ENCODE measurements around the gene BPTF. TPM values are rescaled to one million over a fixed set of nuclear protein-coding genes. Genes with fewer than 3 reads are reported as not detected.
"Not testable (repeated sequence)": the region's sequence is repeated elsewhere in the genome, so short reads cannot be mapped to it uniquely, and the experiment has no call there.

The BPTF gene
- total and polyA plus RNA-seq, 2 of the 13 experiments (the other 11 are each of a cell fraction or from before 2014, with no cell fraction given), result 43.5 to 66.1 TPM

DNA sequence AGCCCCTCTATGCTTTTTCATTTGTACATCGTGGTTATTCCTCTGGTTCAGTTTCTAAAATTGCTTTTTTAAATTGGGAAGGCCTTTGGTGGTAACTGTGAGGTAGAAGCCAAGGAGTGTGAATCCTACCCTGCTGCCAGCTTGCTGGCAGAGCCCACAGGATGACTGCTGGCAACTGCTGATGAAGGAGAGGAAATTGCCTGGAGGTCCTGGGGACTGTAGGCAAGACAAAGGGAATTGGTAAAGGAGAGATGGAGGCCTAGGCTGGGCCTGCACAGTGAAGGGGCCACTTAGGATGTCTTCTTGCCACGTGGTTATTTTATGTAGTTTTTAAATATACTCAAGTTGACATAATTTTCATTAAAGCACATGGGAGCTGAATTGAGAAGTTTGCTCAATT, 155.2 kb downstream of the BPTF start:
- Histone ChIP-seq H2AFZ (ENCODE audit: low read length) (no peak overlapping the region), H4K20me1 (ENCODE audit: insufficient read depth, low read length) (no peaks in the 10 kb centered on the region), H3K27me3 (ENCODE audit: control insufficient read depth in 1 of 2, insufficient read depth in 2 of 2, low read length in 2 of 2) (no peaks in the 10 kb centered on the region), H3K9ac (ENCODE audit: insufficient read depth, low read depth, low read length) (no peak overlapping the region), H3K4me3 (replicated peaks in 1 of 3; ENCODE audit: insufficient read depth in 1 of 3, low read depth in 2 of 3, low read length in 3 of 3) (no peak overlapping the region), H3K9me3 (ENCODE audit: low read length) (no peaks in the 10 kb centered on the region), H3K4me2 (ENCODE audit: low read depth, low read length) (no peak overlapping the region), H3K79me2 (ENCODE audit: insufficient read depth, low read length) (no peaks in the 10 kb centered on the region), H3K27ac (ENCODE audit: extremely low read length, insufficient read depth, low read length) (no peak overlapping the region), H3K36me3 (replicated peaks in 1 of 2; ENCODE audit: control insufficient read depth in 1 of 2, insufficient read depth in 2 of 2, low read length in 2 of 2) (peaks cover 5 to 10% of the 10 kb centered on the region in 2 experiments; a peak in 1 of 5 replicates), H3K4me1 (ENCODE audit: insufficient read depth, low read length) (peaks cover 7% of the 10 kb centered on the region; the same call in 1 of the 2 replicates)
- FAIRE-seq (no peak), DNase-seq (ENCODE audit: low spot score) (no peak), ATAC-seq (peak; percentile 57; the same call in 2 of the 3 replicates)
- TF ChIP-seq ZNF232 (CRISPR knock-in tag; IDR thresholded peaks at IDR 0.05; ENCODE audit: borderline replicate concordance) (no peak), SALL2 (CRISPR knock-in tag; IDR thresholded peaks at IDR 0.05) (no peak), ZNF644 (CRISPR knock-in tag; IDR thresholded peaks at IDR 0.05; ENCODE audit: low read depth) (no peak)
- no TSS peak for BruUV-seq (replicated peaks)
- in situ Hi-C loops (cut with HindIII; ENCODE audit: extremely low pct_ligation_motif_present, low pct_unique_long_range_greater_than_20kb), result no loop called here
- WGBS (ENCODE audit: low lambda C conversion rate), result 85% methylated on average over 2 of the region's 2 CpGs
- ChIA-PET POLR2A (no interaction called here), CTCF (ENCODE audit: low intra/inter-chr PET ratio, low total read pairs) (no interaction called here)
- intact Hi-C loops (cut with micrococcal nuclease; ENCODE audit: unreplicated experiment), result no loop called here

DNA sequence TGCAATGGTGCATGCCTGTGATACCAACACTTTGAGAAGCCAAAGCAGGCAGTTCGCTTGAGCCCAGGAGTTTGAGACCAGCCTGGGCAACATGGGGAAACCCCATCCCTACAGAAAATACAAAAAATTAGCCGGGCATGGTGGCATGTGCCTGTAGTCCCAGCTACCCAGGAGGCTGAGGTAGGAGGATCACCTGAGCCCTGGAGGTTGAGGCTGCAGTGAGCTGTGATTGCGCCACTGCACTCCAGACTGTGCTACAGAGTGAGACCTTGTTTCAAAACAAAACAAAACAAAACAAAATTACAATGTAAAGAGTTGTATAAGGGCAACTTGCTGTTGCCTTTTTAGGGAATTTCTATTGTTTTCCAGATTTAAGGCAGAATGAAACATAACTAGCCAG, 155.6 kb downstream of the BPTF start:
- DNase-seq (ENCODE audit: low spot score); FAIRE-seq; H3K27ac ChIP-seq (ENCODE audit: extremely low read length, insufficient read depth, low read length); H2AFZ ChIP-seq (ENCODE audit: low read length); H3K27me3 ChIP-seq (ENCODE audit: control insufficient read depth in 1 of 2, insufficient read depth in 2 of 2, low read length in 2 of 2); ATAC-seq; CTCF ChIA-PET (ENCODE audit: low intra/inter-chr PET ratio, low total read pairs); H3K36me3 ChIP-seq (replicated peaks in 1 of 2; ENCODE audit: control insufficient read depth in 1 of 2, insufficient read depth in 2 of 2, low read length in 2 of 2); H3K4me1 ChIP-seq (ENCODE audit: insufficient read depth, low read length); H3K79me2 ChIP-seq (ENCODE audit: insufficient read depth, low read length); in situ Hi-C loops (cut with HindIII; ENCODE audit: extremely low pct_ligation_motif_present, low pct_unique_long_range_greater_than_20kb); BruUV-seq (replicated peaks); POLR2A ChIA-PET; H3K4me2 ChIP-seq (ENCODE audit: low read depth, low read length); H3K4me3 ChIP-seq (replicated peaks in 1 of 3; ENCODE audit: insufficient read depth in 1 of 3, low read depth in 2 of 3, low read length in 3 of 3); H3K9me3 ChIP-seq (ENCODE audit: low read length); H3K9ac ChIP-seq (ENCODE audit: insufficient read depth, low read depth, low read length); intact Hi-C loops (cut with micrococcal nuclease; ENCODE audit: unreplicated experiment); H4K20me1 ChIP-seq (ENCODE audit: insufficient read depth, low read length): not testable (repeated sequence)
- TF ChIP-seq, protein P1, sequence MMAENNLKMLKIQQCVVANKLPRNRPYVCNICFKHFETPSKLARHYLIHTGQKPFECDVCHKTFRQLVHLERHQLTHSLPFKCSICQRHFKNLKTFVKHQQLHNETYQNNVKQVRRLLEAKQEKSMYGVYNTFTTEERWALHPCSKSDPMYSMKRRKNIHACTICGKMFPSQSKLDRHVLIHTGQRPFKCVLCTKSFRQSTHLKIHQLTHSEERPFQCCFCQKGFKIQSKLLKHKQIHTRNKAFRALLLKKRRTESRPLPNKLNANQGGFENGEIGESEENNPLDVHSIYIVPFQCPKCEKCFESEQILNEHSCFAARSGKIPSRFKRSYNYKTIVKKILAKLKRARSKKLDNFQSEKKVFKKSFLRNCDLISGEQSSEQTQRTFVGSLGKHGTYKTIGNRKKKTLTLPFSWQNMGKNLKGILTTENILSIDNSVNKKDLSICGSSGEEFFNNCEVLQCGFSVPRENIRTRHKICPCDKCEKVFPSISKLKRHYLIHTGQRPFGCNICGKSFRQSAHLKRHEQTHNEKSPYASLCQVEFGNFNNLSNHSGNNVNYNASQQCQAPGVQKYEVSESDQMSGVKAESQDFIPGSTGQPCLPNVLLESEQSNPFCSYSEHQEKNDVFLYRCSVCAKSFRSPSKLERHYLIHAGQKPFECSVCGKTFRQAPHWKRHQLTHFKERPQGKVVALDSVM (CRISPR knock-in tag; IDR thresholded peaks at IDR 0.05), result peak; percentile 89
- 47% methylated on average over 3 of the region's 3 CpGs for WGBS (ENCODE audit: low lambda C conversion rate)

Data from HepG2 (cell line).